Hepatocyte (in vitro differentiated cells): ENCODE results near the gene KEAP1. TPM values are rescaled to one million over a fixed set of nuclear protein-coding genes. Genes with fewer than 3 reads are reported as not detected.

ENCODE experiments used
- DNase-seq: peaks from one replicate; pipeline ENCODE4 v3.0.0-alpha.2; 2016; ENCODE audit warnings: low spot score
- H2AFZ ChIP-seq: fragments of 200-600 bp; sonication (generic); 2 replicates; pipeline ENCODE4 v1.6.0; 2016; ENCODE audit warnings: antibody characterized with exemption, mild to moderate bottlenecking
- H3K27ac ChIP-seq: fragments of 200-600 bp; sonication (generic); 2 replicates; pipeline ENCODE4 v1.5.1; 2016; ENCODE audit warnings: mild to moderate bottlenecking
- H3K27me3 ChIP-seq: fragments of 200-600 bp; sonication (generic); 2 replicates; pipeline ENCODE4 v1.6.1; 2016
- H3K36me3 ChIP-seq: fragments of 200-600 bp; sonication (generic); replicated peaks from 2 replicates; pipeline ENCODE4 v1.5.1; 2016; ENCODE audit warnings: low read depth; ENCODE audit not compliant: insufficient read depth
- H3K4me1 ChIP-seq: fragments of 200-600 bp; sonication (generic); 2 replicates; pipeline ENCODE4 v1.5.1; 2016; ENCODE audit warnings: mild to moderate bottlenecking, moderate library complexity; ENCODE audit not compliant: insufficient read depth
- H3K4me2 ChIP-seq: fragments of 200-600 bp; sonication (generic); 2 replicates; pipeline ENCODE4 v1.6.0; 2016
- H3K4me3 ChIP-seq: fragments of 200-600 bp; sonication (generic); 2 replicates; pipeline ENCODE4 v1.5.1; 2016; ENCODE audit warnings: mild to moderate bottlenecking
- H3K79me2 ChIP-seq: fragments of 200-600 bp; sonication (generic); 2 replicates; pipeline ENCODE4 v1.6.0; 2017; ENCODE audit warnings: mild to moderate bottlenecking
- H3K9me2 ChIP-seq: fragments of 200-600 bp; sonication (generic); replicated peaks from 2 replicates; pipeline ENCODE4 v1.6.0; 2017; ENCODE audit warnings: mild to moderate bottlenecking; ENCODE audit not compliant: insufficient read depth
- H3K9me3 ChIP-seq: fragments of 200-600 bp; sonication (generic); 2 replicates; pipeline ENCODE4 v1.5.1; 2016; ENCODE audit warnings: low read depth, mild to moderate bottlenecking
- H4K20me1 ChIP-seq: fragments of 200-600 bp; sonication (generic); 2 replicates; pipeline ENCODE4 v1.6.0; 2016; ENCODE audit warnings: mild to moderate bottlenecking; ENCODE audit not compliant: insufficient read depth, poor library complexity, severe bottlenecking
- CTCF ChIP-seq: fragments of 200-600 bp; sonication (generic); IDR thresholded peaks from 2 replicates; pipeline ENCODE4 v1.5.1; 2016; ENCODE audit warnings: antibody characterized with exemption, mild to moderate bottlenecking; ENCODE audit not compliant: poor library complexity
- EZH2 ChIP-seq: fragments of 200-600 bp; sonication (generic); IDR thresholded peaks from 2 replicates; pipeline ENCODE4 v1.6.1; 2016; ENCODE audit warnings: antibody characterized with exemption, mild to moderate bottlenecking, borderline replicate concordance
- EZH2phosphoT487 ChIP-seq: fragments of 200-600 bp; sonication (generic); IDR thresholded peaks from one replicate; pipeline ENCODE4 v1.6.1; 2018; ENCODE audit warnings: antibody characterized with exemption, mild to moderate bottlenecking, low read depth, moderate library complexity; ENCODE audit not compliant: unreplicated experiment, severe bottlenecking
- WGBS: methylation state at CpG from one replicate; pipeline ENCODE4 v1.1.6; 2016; ENCODE audit warnings: low lambda C conversion rate; ENCODE audit errors: missing lambda C conversion rate; 5-methylcytosine and 5-hydroxymethylcytosine counted together
- polyA plus RNA-seq: library from polyadenylated mRNA; unstranded; fragments of >200 nt; fragmentation: Nextera tagmentation; extraction: Ambion mirVana; gene quantifications from 2 replicates; pipeline ENCODE4 v1.2.1, GENCODE V29; 2016
- total RNA-seq: library from RNA; depleted of rRNA; stranded (reverse); fragments of >200 nt; gene quantifications from 2 replicates; pipeline ENCODE4 v1.2.3, GENCODE V29; 2014

Gene KEAP1
- total and polyA plus RNA-seq, 2 experiments from 2014 or later, result 48.2 to 66.8 TPM

- no peaks in the 10 kb centered on the region for H3K4me1 ChIP-seq
- H3K4me2 ChIP-seq, result no peak overlapping the region
- peaks cover 18% of the 10 kb centered on the region for H3K79me2 ChIP-seq
- H3K27ac ChIP-seq, result no peak overlapping the region
- H3K36me3 ChIP-seq, result no peaks in the 10 kb centered on the region
- H3K9me3 ChIP-seq, result no peaks in the 10 kb centered on the region
- no peak for DNase-seq
- H3K4me3 ChIP-seq, result no peak overlapping the region
- H3K27me3 ChIP-seq, result no peaks in the 10 kb centered on the region
- TF ChIP-seq EZH2 (no peak), CTCF (no peak), EZH2phosphoT487 (no peak)
- H3K9me2 ChIP-seq, result no peaks in the 10 kb centered on the region
- H2AFZ ChIP-seq, result no peak overlapping the region
- peaks cover 2% of the 10 kb centered on the region for H4K20me1 ChIP-seq
- 97% methylated on average over 43 of the region's 43 CpGs for WGBS
Observed at GRCh38 chr19:10491472-10492047, 11.6 kb downstream of the KEAP1 start.

GRCh38 chr19:10486551-10486950 lies 16.6 kb downstream of the KEAP1 start:
- H3K9me3 ChIP-seq, result no peaks in the 10 kb centered on the region
- H3K4me1 ChIP-seq, result no peaks in the 10 kb centered on the region
- H4K20me1 ChIP-seq, result no peaks in the 10 kb centered on the region
- H3K4me3 ChIP-seq, result no peak overlapping the region
- no peak for DNase-seq
- H3K79me2 ChIP-seq, result peaks cover 4% of the 10 kb centered on the region
- H3K27me3 ChIP-seq, result no peaks in the 10 kb centered on the region
- no peaks in the 10 kb centered on the region for H3K36me3 ChIP-seq
- no peak overlapping the region for H3K27ac ChIP-seq
- WGBS, result 93% methylated on average over 13 of the region's 13 CpGs
- no peak overlapping the region for H2AFZ ChIP-seq
- TF ChIP-seq EZH2 (no peak), EZH2phosphoT487 (no peak), CTCF (no peak)
- no peaks in the 10 kb centered on the region for H3K9me2 ChIP-seq
- no peak overlapping the region for H3K4me2 ChIP-seq

GRCh38 chr19:10478903-10479384 lies 24.2 kb downstream of the KEAP1 start:
- WGBS, result 10% methylated on average over 26 of the region's 36 CpGs
- H4K20me1 ChIP-seq, result no peaks in the 10 kb centered on the region
- no peaks in the 10 kb centered on the region for H3K9me2 ChIP-seq
- H3K27ac ChIP-seq, result no peak overlapping the region
- peak overlapping the region; percentile 66 for H3K4me2 ChIP-seq
- H2AFZ ChIP-seq, result no peak overlapping the region
- H3K36me3 ChIP-seq, result no peaks in the 10 kb centered on the region
- H3K27me3 ChIP-seq, result no peaks in the 10 kb centered on the region
- no peaks in the 10 kb centered on the region for H3K79me2 ChIP-seq
- no peak overlapping the region for H3K4me3 ChIP-seq
- peak; percentile 71 for DNase-seq
- TF ChIP-seq CTCF (peak; percentile 58), EZH2phosphoT487 (no peak)
- no peaks in the 10 kb centered on the region for H3K4me1 ChIP-seq
- no peaks in the 10 kb centered on the region for H3K9me3 ChIP-seq
